Activated B cell treated with CpG ODN at 0.5 μM for 24 hours (primary cell): Measurements from ENCODE around the gene ZBTB32. TPM values are rescaled to one million over a fixed set of nuclear protein-coding genes. Genes with fewer than 3 reads are reported as not detected.
"Not testable (repeated sequence)": the region's sequence is repeated elsewhere in the genome, so short reads cannot be mapped to it uniquely, and the experiment has no call there.

Experiments used
- ATAC-seq: fragments of 200-7000 bp; cut with Tn5 transposase; one replicate; pipeline ENCODE4 v1.10.0; 2021; ENCODE audit warnings: low read depth, mild to moderate bottlenecking, moderate library complexity
- CTCF ChIA-PET: fragments of 350-600 bp; sonication (Branson Sonifier 250); formaldehyde crosslinking; loops from one replicate; lab custom pipeline; 2021; ENCODE audit warnings: antibody characterized with exemption; lab: Charles Lee
- POLR2A ChIA-PET: fragments of 350-600 bp; sonication (Branson Sonifier 250); formaldehyde crosslinking; loops from one replicate; lab custom pipeline; 2021; ENCODE audit warnings: antibody characterized with exemption; lab: Charles Lee
- DNase-seq: peaks from one replicate; pipeline ENCODE4 v3.0.0; 2022
- H3K27ac Mint-ChIP-seq: one replicate; pipeline ENCODE4 v1.8.0; 2020; ENCODE audit warnings: mixed read lengths
- H3K27me3 Mint-ChIP-seq: one replicate; pipeline ENCODE4 v1.8.0; 2021; ENCODE audit warnings: mixed read lengths
- H3K36me3 Mint-ChIP-seq: one replicate; pipeline ENCODE4 v1.8.0; 2021; ENCODE audit warnings: low read depth, mixed read lengths
- H3K4me1 Mint-ChIP-seq: one replicate; pipeline ENCODE4 v1.8.0; 2021; ENCODE audit warnings: mixed read lengths
- H3K4me3 Mint-ChIP-seq: one replicate; pipeline ENCODE4 v1.8.0; 2020; ENCODE audit warnings: mild to moderate bottlenecking, mixed read lengths
- H3K9me3 Mint-ChIP-seq: one replicate; pipeline ENCODE4 v1.8.0; 2020; ENCODE audit warnings: mixed read lengths
- CTCF ChIP-seq: fragments of 200-600 bp; IDR thresholded peaks from one replicate; pipeline ENCODE4 v1.8.0; 2022; ENCODE audit warnings: antibody characterized with exemption, mild to moderate bottlenecking
- intact Hi-C: fragments of 100-400 bp; cut with micrococcal nuclease; formaldehyde crosslinking; loops from one replicate; pipeline ENCODE4 v1.15.1; 2024
- total RNA-seq: library from RNA; stranded (reverse); gene quantifications from 2 replicates; pipeline ENCODE4 v1.2.3, GENCODE V29; 2022

Gene ZBTB32
- total RNA-seq, 1 donor from 2014 or later = 21.4 TPM

DNA sequence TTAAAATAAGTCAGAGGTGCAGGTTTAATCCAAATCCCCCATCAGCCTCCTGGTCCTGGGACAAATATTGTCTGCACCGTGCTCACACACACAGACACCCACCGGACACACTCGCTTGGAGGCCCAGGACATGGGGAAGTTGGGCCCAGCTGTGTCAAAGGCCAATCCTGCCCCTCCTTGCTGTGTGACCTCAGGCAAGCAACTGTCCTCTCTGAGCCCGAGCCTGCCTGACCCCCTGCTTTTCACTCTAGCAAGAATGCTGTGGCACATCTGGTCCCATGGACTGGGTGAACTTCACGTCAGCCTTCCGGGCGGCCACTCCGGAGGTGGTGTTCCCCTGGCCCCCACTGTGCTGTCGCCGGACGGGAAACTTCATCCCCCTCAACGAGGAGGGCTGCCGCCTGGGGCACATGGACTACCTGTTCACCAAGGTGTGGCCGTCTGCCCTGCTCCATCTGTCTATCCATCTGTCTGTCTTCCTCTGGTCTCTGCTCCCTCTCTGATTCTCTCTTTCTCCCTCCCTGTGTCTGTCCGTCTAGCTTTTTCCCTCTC lies 28.7 kb upstream of the ZBTB32 start:
- DNase-seq = no peak
- POLR2A ChIA-PET = no interaction called here
- no peak overlapping the region for H3K4me3 Mint-ChIP-seq
- no peaks in the 10 kb centered on the region for H3K36me3 Mint-ChIP-seq
- no peak overlapping the region for H3K27ac Mint-ChIP-seq
- CTCF ChIA-PET = no interaction called here
- intact Hi-C loops = no loop called here
- peaks cover 30% of the 10 kb centered on the region for H3K27me3 Mint-ChIP-seq
- ATAC-seq = no peak
- peaks cover 8% of the 10 kb centered on the region for H3K4me1 Mint-ChIP-seq
- no peak for TF ChIP-seq CTCF
- H3K9me3 Mint-ChIP-seq = no peaks in the 10 kb centered on the region

- H3K27ac Mint-ChIP-seq = no peak overlapping the region
- ATAC-seq = no peak
- H3K27me3 Mint-ChIP-seq = peaks cover 4% of the 10 kb centered on the region
- no peaks in the 10 kb centered on the region for H3K4me1 Mint-ChIP-seq
- TF ChIP-seq CTCF = no peak
- no peak for DNase-seq
- H3K36me3 Mint-ChIP-seq = no peaks in the 10 kb centered on the region
- no peaks in the 10 kb centered on the region for H3K9me3 Mint-ChIP-seq
- CTCF ChIA-PET = no interaction called here
- POLR2A ChIA-PET = no interaction called here
- intact Hi-C loops = loop anchor here (5.0 kb wide), 1 partner anchor 87 kb away; the partner anchor contains the start of gene ARHGAP33
- H3K4me3 Mint-ChIP-seq = no peak overlapping the region
Measured at GRCh38 chr19:35689836-35690235, 14.5 kb upstream of the ZBTB32 start.

DNA sequence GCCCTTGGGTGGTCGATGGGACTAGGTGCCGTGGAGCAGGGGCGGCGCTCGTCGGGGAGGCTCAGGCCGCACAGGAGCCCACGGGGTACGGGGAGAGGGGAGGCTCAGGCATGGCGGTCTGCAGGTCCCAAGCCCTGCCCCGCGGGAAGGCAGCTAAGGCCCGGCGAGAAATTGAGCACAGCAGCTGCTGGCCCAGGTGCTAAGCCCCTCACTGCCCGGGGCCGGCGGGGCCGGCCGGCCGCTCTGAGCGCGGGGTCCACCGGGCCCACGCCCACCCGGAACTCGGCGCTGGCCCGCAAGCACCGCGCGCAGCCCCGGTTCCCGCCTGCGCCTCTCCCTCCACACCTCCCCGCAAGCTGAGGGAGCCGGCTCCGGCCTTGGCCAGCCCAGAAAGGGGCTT lies 13.3 kb upstream of the ZBTB32 start:
- DNase-seq, H3K36me3 Mint-ChIP-seq, POLR2A ChIA-PET, H3K4me3 Mint-ChIP-seq, H3K27ac Mint-ChIP-seq, H3K4me1 Mint-ChIP-seq, ATAC-seq, CTCF ChIA-PET, H3K9me3 Mint-ChIP-seq, H3K27me3 Mint-ChIP-seq: not testable (repeated sequence)
- intact Hi-C loops = loop anchor here (5.0 kb wide), 1 partner anchor 86 kb away; the partner anchor contains the start of gene ARHGAP33

- no peaks in the 10 kb centered on the region for H3K36me3 Mint-ChIP-seq
- H3K27me3 Mint-ChIP-seq = peaks cover 4% of the 10 kb centered on the region
- DNase-seq (no peak), ATAC-seq (no peak)
- H3K27ac Mint-ChIP-seq = no peak overlapping the region
- no peaks in the 10 kb centered on the region for H3K9me3 Mint-ChIP-seq
- intact Hi-C loops = loop anchor here (2.0 to 5.0 kb wide), 3 partner anchors 49 to 85 kb away; partner anchors contain the start of genes ARHGAP33 and LIN37
- no peak for TF ChIP-seq CTCF
- ChIA-PET POLR2A (interaction anchor here (0.7 to 1.5 kb wide), 3 partner anchors 10 to 380 kb away, joined by 4 to 6 read pairs (median 6); partner anchors contain the start of gene FFAR1), CTCF (interaction anchor here (1.4 to 1.6 kb wide), 3 partner anchors 24 to 190 kb away, joined by 5 to 6 read pairs (median 5); no protein-coding TSS in a partner anchor)
- peaks cover 2% of the 10 kb centered on the region for H3K4me1 Mint-ChIP-seq
- H3K4me3 Mint-ChIP-seq = no peak overlapping the region
Measured at GRCh38 chr19:35692010-35692409, 12.3 kb upstream of the ZBTB32 start.

DNA sequence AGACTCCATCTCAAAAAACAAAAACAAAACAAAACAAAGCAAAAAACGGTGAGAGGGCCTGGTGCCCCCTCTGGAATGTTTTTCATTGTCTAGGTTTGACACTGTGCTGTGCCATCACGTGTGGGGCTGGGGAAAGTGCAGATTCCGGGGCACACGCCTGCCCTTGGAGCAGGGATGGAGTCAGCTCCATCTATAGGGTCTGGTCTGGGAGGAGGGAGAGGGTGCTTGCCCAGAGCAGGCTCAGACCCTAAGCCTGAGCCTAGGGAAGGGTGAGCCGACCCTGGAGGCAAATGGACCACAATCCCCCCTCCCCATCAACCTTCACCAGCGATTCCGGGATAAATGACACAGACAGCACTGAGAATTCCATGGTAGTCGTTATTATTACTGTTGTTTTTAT lies 10.9 kb upstream of the ZBTB32 start:
- POLR2A ChIA-PET = interaction anchor here (0.7 kb wide), 3 partner anchors 28 to 1813 kb away, joined by 3 to 6 read pairs (median 5); partner anchors contain the start of genes PSENEN, U2AF1L4 and ZNF793
- Mint-ChIP-seq H3K27me3 (peaks cover 4% of the 10 kb centered on the region), H3K9me3 (no peaks in the 10 kb centered on the region), H3K27ac (no peak overlapping the region), H3K4me3 (no peak overlapping the region), H3K36me3 (no peaks in the 10 kb centered on the region), H3K4me1 (peaks cover 3% of the 10 kb centered on the region)
- intact Hi-C loops = loop anchor here (1.0 to 5.0 kb wide), 6 partner anchors 24 to 238 kb away; partner anchors contain the start of genes ARHGAP33 and LIN37
- ATAC-seq = peak; percentile 7
- TF ChIP-seq CTCF = no peak
- CTCF ChIA-PET = interaction anchor here (1.2 to 1.6 kb wide), 4 partner anchors 21 to 189 kb away, joined by 4 to 6 read pairs (median 5); no protein-coding TSS in a partner anchor
- DNase-seq = no peak
